HCT116 (cell line): Measurements from ENCODE around the gene GABBR1.

Experiments
- CEBPB ChIP-seq: IDR thresholded peaks from 2 replicates; pipeline ENCODE4 v1.6.1; 2012; ENCODE audit warnings: low read depth
- EZH2 ChIP-seq: fragments of 200-600 bp; sonication (generic); IDR thresholded peaks from 2 replicates; pipeline ENCODE4 v1.6.1; 2017; ENCODE audit warnings: antibody characterized with exemption, mixed run types
- EZH2phosphoT487 ChIP-seq: fragments of 200-600 bp; IDR thresholded peaks from 2 replicates; pipeline ENCODE4 v1.6.1; 2018; ENCODE audit warnings: antibody characterized with exemption, borderline replicate concordance
- POLR2A ChIP-seq: IDR thresholded peaks from 2 replicates; pipeline ENCODE4 v1.7.0; 2011; ENCODE audit warnings: borderline replicate concordance; ENCODE audit not compliant: insufficient read depth, insufficient read length; ENCODE audit errors: extremely low read depth
- POLR2AphosphoS5 ChIP-seq: IDR thresholded peaks from 2 replicates; pipeline ENCODE4 v1.6.1; 2011; ENCODE audit warnings: mild to moderate bottlenecking, low read depth, low read length, moderate library complexity
- RAD21 ChIP-seq: IDR thresholded peaks from 2 replicates; pipeline ENCODE4 v1.6.1; 2012; ENCODE audit warnings: low read depth, mild to moderate bottlenecking
- SP1 ChIP-seq: IDR thresholded peaks from 2 replicates; pipeline ENCODE4 v1.6.1; 2012; ENCODE audit warnings: low read depth
- SRF ChIP-seq: IDR thresholded peaks from 2 replicates; pipeline ENCODE4 v1.6.1; 2012; ENCODE audit warnings: low read depth
- ZNF274 ChIP-seq: fragments of 200-500 bp; sonication (Bioruptor generic); IDR thresholded peaks from 2 replicates; pipeline ENCODE4 v1.6.1; 2014; ENCODE audit warnings: mild to moderate bottlenecking, low read depth, low read length, inconsistent platforms
- TF ChIP-seq, protein P1 (sequence below), 3 experiments: fragments of 200-600 bp in 1 of 3; sonication (generic) in 1 of 3; IDR thresholded peaks in 2 of 3; conservative IDR thresholded peaks in 1 of 3; 2 replicates each; pipeline ENCODE4 v1.5.1; 2012 to 2017; ENCODE audit warnings: low read depth in 2 of 3, low read length in 2 of 3, antibody characterized with exemption in 1 of 3, borderline replicate concordance in 1 of 3, control low read depth in 1 of 3, mild to moderate bottlenecking in 1 of 3, mixed read lengths in 1 of 3, mixed run types in 1 of 3, moderate library complexity in 1 of 3; ENCODE audit not compliant: insufficient read depth in 1 of 3

DNA sequence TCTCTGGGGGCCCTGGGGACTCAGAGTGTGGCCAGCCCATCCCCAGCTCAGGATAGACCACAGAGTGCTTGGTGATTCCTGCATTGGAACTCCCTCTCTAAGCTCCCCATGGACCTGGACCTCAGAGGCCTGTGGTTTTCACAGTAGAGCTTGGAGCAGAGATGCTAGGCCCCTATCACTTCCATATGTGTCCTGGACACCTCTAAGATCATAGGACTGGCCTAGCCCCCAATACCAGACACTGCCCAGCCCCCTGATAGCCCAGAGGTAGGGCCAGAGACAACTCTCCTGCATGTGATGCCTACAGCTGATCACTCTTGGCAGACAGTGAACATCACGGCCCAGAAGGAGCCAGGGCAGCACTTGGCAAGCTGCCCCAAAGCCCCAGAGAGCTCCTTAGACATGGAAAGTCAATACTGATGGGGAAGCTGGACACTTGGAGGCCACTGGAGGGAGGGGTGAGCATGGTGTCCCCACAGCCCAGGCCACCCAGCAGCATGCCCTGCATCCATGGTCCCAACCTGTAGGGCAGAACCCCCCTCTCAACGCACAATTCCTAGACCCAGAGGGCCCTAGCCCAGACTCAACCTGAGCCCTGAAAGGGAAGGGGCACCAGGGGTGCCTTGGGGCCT lies 100.5 kb downstream of the GABBR1 start:
- TF ChIP-seq EZH2 (no peak), EZH2phosphoT487 (no peak), POLR2AphosphoS5 (no peak), SRF (no peak), SP1 (no peak), POLR2A (no peak), RAD21 (no peak), CEBPB (no peak), ZNF274 (no peak)
- TF ChIP-seq, protein P1, sequence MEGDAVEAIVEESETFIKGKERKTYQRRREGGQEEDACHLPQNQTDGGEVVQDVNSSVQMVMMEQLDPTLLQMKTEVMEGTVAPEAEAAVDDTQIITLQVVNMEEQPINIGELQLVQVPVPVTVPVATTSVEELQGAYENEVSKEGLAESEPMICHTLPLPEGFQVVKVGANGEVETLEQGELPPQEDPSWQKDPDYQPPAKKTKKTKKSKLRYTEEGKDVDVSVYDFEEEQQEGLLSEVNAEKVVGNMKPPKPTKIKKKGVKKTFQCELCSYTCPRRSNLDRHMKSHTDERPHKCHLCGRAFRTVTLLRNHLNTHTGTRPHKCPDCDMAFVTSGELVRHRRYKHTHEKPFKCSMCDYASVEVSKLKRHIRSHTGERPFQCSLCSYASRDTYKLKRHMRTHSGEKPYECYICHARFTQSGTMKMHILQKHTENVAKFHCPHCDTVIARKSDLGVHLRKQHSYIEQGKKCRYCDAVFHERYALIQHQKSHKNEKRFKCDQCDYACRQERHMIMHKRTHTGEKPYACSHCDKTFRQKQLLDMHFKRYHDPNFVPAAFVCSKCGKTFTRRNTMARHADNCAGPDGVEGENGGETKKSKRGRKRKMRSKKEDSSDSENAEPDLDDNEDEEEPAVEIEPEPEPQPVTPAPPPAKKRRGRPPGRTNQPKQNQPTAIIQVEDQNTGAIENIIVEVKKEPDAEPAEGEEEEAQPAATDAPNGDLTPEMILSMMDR (IDR thresholded peaks at IDR 0.05 in 2 of 3, conservative IDR thresholded peaks at IDR 0.05 in 1 of 3; ENCODE audit: borderline replicate concordance in 1 of 3, insufficient read depth in 1 of 3, low read depth in 2 of 3, low read length in 2 of 3), result no peak
